H9 (cell line): ENCODE measurements around the gene SWAP70. TPM values are rescaled to one million over a fixed set of nuclear protein-coding genes. Genes with fewer than 3 reads are reported as not detected.

Experiments used
- DNase-seq: peaks from one replicate; pipeline ENCODE4 v3.0.0-alpha.2; 2017
- H2AFZ ChIP-seq: one replicate; pipeline ENCODE4 v1.6.1; 2013; ENCODE audit warnings: mild to moderate bottlenecking, low read length, control low read depth, moderate library complexity
- H2AK5ac ChIP-seq: 2 replicates; pipeline ENCODE4 v1.6.1; 2013; ENCODE audit warnings: low read length, control low read depth, mixed read lengths; ENCODE audit not compliant: insufficient read length
- H2BK120ac ChIP-seq: one replicate; pipeline ENCODE4 v1.6.1; 2013; ENCODE audit warnings: low read depth, mild to moderate bottlenecking, low read length, control low read depth, inconsistent platforms; ENCODE audit not compliant: poor library complexity, severe bottlenecking
- H2BK12ac ChIP-seq: 2 replicates; pipeline ENCODE4 v1.6.1; 2013; ENCODE audit warnings: low read length, control low read depth, mixed read lengths, low read depth; ENCODE audit not compliant: insufficient read length
- H2BK15ac ChIP-seq: 2 replicates; pipeline ENCODE4 v1.6.1; 2013; ENCODE audit warnings: low read depth, low read length, control low read depth
- H2BK20ac ChIP-seq: one replicate; pipeline ENCODE4 v1.6.1; 2013; ENCODE audit warnings: low read depth, mild to moderate bottlenecking, low read length, control low read depth, inconsistent platforms; ENCODE audit not compliant: poor library complexity, severe bottlenecking
- H2BK5ac ChIP-seq: 2 replicates; pipeline ENCODE4 v1.6.1; 2013; ENCODE audit warnings: low read length, control low read depth, mixed read lengths; ENCODE audit not compliant: insufficient read length
- H3K14ac ChIP-seq: 2 replicates; pipeline ENCODE4 v1.6.1; 2013; ENCODE audit warnings: low read length, control low read depth; ENCODE audit not compliant: insufficient read depth
- H3K18ac ChIP-seq: 2 replicates; pipeline ENCODE4 v1.6.1; 2013; ENCODE audit warnings: low read depth, mild to moderate bottlenecking, mixed read lengths, low read length, control low read depth; ENCODE audit not compliant: insufficient read length
- H3K23ac ChIP-seq: 2 replicates; pipeline ENCODE4 v1.6.1; 2013; ENCODE audit warnings: low read length, control low read depth, mixed read lengths, low read depth; ENCODE audit not compliant: insufficient read length
- H3K23me2 ChIP-seq: 2 replicates; pipeline ENCODE4 v1.6.1; 2013; ENCODE audit warnings: low read depth, mild to moderate bottlenecking, mixed read lengths, low read length, control low read depth; ENCODE audit not compliant: insufficient read length, poor library complexity, severe bottlenecking
- H3K27ac ChIP-seq: 2 replicates; pipeline ENCODE4 v1.5.1; 2013; ENCODE audit warnings: low read length, control low read depth, mixed read lengths, low read depth; ENCODE audit not compliant: insufficient read length
- H3K27me3 ChIP-seq: 2 replicates; pipeline ENCODE4 v1.6.1; 2013; ENCODE audit warnings: low read length, control low read depth, inconsistent platforms; ENCODE audit not compliant: insufficient read depth
- H3K4ac ChIP-seq: 2 replicates; pipeline ENCODE4 v1.6.1; 2013; ENCODE audit warnings: low read depth, mild to moderate bottlenecking, control low read depth, inconsistent platforms, low read length, moderate library complexity
- H3K4me1 ChIP-seq: 2 replicates; pipeline ENCODE4 v1.6.1; 2013; ENCODE audit warnings: low read length, control low read depth, inconsistent platforms; ENCODE audit not compliant: insufficient read depth
- H3K4me2 ChIP-seq: 2 replicates; pipeline ENCODE4 v1.6.1; 2013; ENCODE audit warnings: low read length, control low read depth, mixed read lengths; ENCODE audit not compliant: insufficient read length, insufficient read depth
- H3K56ac ChIP-seq: 2 replicates; pipeline ENCODE4 v1.6.1; 2013; ENCODE audit warnings: low read depth, mild to moderate bottlenecking, mixed read lengths, low read length, control low read depth; ENCODE audit not compliant: insufficient read length
- H3K79me1 ChIP-seq: 2 replicates; pipeline ENCODE4 v1.6.1; 2013; ENCODE audit warnings: low read depth, mild to moderate bottlenecking, moderate library complexity, low read length, control low read depth, inconsistent platforms; ENCODE audit not compliant: insufficient read depth, poor library complexity, severe bottlenecking
- H3K79me2 ChIP-seq: 2 replicates; pipeline ENCODE4 v1.6.1; 2013; ENCODE audit warnings: low read length, control low read depth, inconsistent platforms; ENCODE audit not compliant: insufficient read depth
- H3K9ac ChIP-seq: 2 replicates; pipeline ENCODE4 v1.6.1; 2013; ENCODE audit warnings: low read length, control low read depth, mixed read lengths; ENCODE audit not compliant: insufficient read length; ENCODE audit errors: extremely low read depth
- H3K9me3 ChIP-seq: one replicate; pipeline ENCODE4 v1.6.1; 2013; ENCODE audit warnings: low read depth, low read length, inconsistent platforms; ENCODE audit not compliant: control insufficient read depth
- H3T11ph ChIP-seq: one replicate; pipeline ENCODE4 v1.6.1; 2013; ENCODE audit warnings: mild to moderate bottlenecking, low read length, control low read depth, inconsistent platforms
- H4K20me1 ChIP-seq: one replicate; pipeline ENCODE4 v1.6.1; 2013; ENCODE audit not compliant: control insufficient read depth, insufficient read length, insufficient read depth
- H4K5ac ChIP-seq: 2 replicates; pipeline ENCODE4 v1.6.1; 2013; ENCODE audit warnings: low read depth, mild to moderate bottlenecking, mixed read lengths, low read length, control low read depth; ENCODE audit not compliant: insufficient read length
- H4K8ac ChIP-seq: replicated peaks from 2 replicates; pipeline ENCODE4 v1.6.1; 2013; ENCODE audit warnings: low read length, control low read depth, mixed read lengths, low read depth; ENCODE audit not compliant: insufficient read length
- H4K91ac ChIP-seq: 2 replicates; pipeline ENCODE4 v1.6.1; 2013; ENCODE audit warnings: low read depth, mild to moderate bottlenecking, moderate library complexity, mixed read lengths, low read length, control low read depth; ENCODE audit not compliant: insufficient read length
- H3K27ac Mint-ChIP-seq, 3 experiments: 2 replicates in 2 of 3; 3 replicates in 1 of 3; pipeline ENCODE4 v1.8.0; 2020 to 2021; ENCODE audit warnings: mixed read lengths in 3 of 3, mild to moderate bottlenecking in 1 of 3, moderate library complexity in 1 of 3
- H3K27me3 Mint-ChIP-seq: 2 replicates; pipeline ENCODE4 v1.8.0; 2021; ENCODE audit warnings: low read depth, mild to moderate bottlenecking, moderate library complexity, mixed read lengths
- H3K36me3 Mint-ChIP-seq, 3 experiments: 2 replicates in 2 of 3; 3 replicates in 1 of 3; pipeline ENCODE4 v1.8.0; 2020 to 2021; ENCODE audit warnings: low read depth in 3 of 3, mixed read lengths in 3 of 3; ENCODE audit not compliant: insufficient read depth in 1 of 3
- H3K4me1 Mint-ChIP-seq, 2 experiments: 2 replicates each; pipeline ENCODE4 v1.8.0; 2020; ENCODE audit warnings: mixed read lengths in 2 of 2
- H3K4me3 Mint-ChIP-seq, 2 experiments: 2 replicates in 1 of 2; 3 replicates in 1 of 2; pipeline ENCODE4 v1.8.0; 2020 to 2021; ENCODE audit warnings: mild to moderate bottlenecking in 2 of 2, mixed read lengths in 2 of 2, moderate library complexity in 1 of 2
- H3K9me3 Mint-ChIP-seq, 2 experiments: 2 replicates in 1 of 2; 3 replicates in 1 of 2; pipeline ENCODE4 v1.8.0; 2020; ENCODE audit warnings: mild to moderate bottlenecking in 2 of 2, mixed read lengths in 2 of 2, moderate library complexity in 1 of 2
- WGBS: extraction: QIAGEN DNeasy Blood & Tissue Kit; methylation state at CpG from one replicate; pipeline ENCODE4 v1.1.7; 2013; ENCODE audit warnings: missing lambda C conversion rate, low lambda C conversion rate, mixed read lengths; ENCODE audit not compliant: insufficient read length; ENCODE audit errors: extremely low coverage; 5-methylcytosine and 5-hydroxymethylcytosine counted together
- total RNA-seq: library from RNA; stranded (reverse); gene quantifications from 2 replicates; pipeline ENCODE4 v1.2.1, GENCODE V29; 2021
- TF ChIP-seq, protein P1 (sequence below): fragments of 200-600 bp; sonication (generic); conservative IDR thresholded peaks from 3 replicates; pipeline ENCODE4 v1.8.0; 2021; ENCODE audit warnings: antibody characterized with exemption, mild to moderate bottlenecking

SWAP70 gene
- total RNA-seq, 1 experiment from 2014 or later = 34.4 TPM

DNA sequence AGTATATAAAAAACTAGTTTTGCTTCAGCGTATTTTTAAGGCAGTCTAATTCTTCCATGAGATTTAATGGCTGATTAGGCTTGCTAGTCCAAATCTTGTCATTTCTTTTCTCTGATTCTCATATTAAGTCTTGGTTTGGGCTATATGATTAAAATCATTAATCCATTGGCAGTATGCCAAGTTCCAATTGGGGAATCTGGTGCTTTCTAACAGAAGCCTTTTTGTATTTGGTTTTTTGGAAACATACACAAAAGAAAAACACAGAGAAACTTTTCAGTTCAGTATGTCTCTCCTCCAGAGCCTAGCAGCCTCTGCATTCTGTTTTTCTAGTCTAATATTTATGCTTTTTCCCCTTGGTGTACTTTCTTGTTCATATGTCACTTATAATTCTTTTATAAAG is 37.9 kb downstream of the SWAP70 start:
- no peak overlapping the region for H2AFZ ChIP-seq
- no peak overlapping the region for H3K14ac ChIP-seq
- H3K4me2 ChIP-seq = no peak overlapping the region
- Mint-ChIP-seq H3K4me1 (peaks cover 7% of the 10 kb centered on the region in 2 experiments), H3K9me3 (no peaks in the 10 kb centered on the region), H3K36me3 (peaks cover 0 to 12% (median 4%) of the 10 kb centered on the region in 3 experiments; a peak in 5 of 7 replicates), H3K27me3 (no peaks in the 10 kb centered on the region), H3K27ac (peak overlapping the region in 1 of 3 experiments; percentile 42; a peak in 1 of 7 replicates), H3K4me3 (no peak overlapping the region)
- H4K20me1 ChIP-seq = no peaks in the 10 kb centered on the region
- TF ChIP-seq, protein P1, sequence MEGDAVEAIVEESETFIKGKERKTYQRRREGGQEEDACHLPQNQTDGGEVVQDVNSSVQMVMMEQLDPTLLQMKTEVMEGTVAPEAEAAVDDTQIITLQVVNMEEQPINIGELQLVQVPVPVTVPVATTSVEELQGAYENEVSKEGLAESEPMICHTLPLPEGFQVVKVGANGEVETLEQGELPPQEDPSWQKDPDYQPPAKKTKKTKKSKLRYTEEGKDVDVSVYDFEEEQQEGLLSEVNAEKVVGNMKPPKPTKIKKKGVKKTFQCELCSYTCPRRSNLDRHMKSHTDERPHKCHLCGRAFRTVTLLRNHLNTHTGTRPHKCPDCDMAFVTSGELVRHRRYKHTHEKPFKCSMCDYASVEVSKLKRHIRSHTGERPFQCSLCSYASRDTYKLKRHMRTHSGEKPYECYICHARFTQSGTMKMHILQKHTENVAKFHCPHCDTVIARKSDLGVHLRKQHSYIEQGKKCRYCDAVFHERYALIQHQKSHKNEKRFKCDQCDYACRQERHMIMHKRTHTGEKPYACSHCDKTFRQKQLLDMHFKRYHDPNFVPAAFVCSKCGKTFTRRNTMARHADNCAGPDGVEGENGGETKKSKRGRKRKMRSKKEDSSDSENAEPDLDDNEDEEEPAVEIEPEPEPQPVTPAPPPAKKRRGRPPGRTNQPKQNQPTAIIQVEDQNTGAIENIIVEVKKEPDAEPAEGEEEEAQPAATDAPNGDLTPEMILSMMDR = no peak
- WGBS = no CpG with 5 or more reads among the region's 1 CpG
- DNase-seq = no peak
- no peak overlapping the region for H4K5ac ChIP-seq
- H3K9me3 ChIP-seq = no peaks in the 10 kb centered on the region
- H2BK5ac ChIP-seq = no peak overlapping the region
- no peak overlapping the region for H2BK20ac ChIP-seq
- H3K79me2 ChIP-seq = peaks cover 2% of the 10 kb centered on the region; the same call in 1 of the 2 replicates
- H3K4me1 ChIP-seq = no peaks in the 10 kb centered on the region
- H3T11ph ChIP-seq = no peak overlapping the region
- H2BK15ac ChIP-seq = no peak overlapping the region
- H2AK5ac ChIP-seq = no peak overlapping the region
- no peak overlapping the region for H3K9ac ChIP-seq
- H3K27me3 ChIP-seq = no peaks in the 10 kb centered on the region
- H3K18ac ChIP-seq = no peak overlapping the region
- H4K8ac ChIP-seq = no peak overlapping the region
- no peak overlapping the region for H3K23ac ChIP-seq
- H3K56ac ChIP-seq = no peak overlapping the region
- no peak overlapping the region for H2BK120ac ChIP-seq
- no peak overlapping the region for H3K4ac ChIP-seq
- no peak overlapping the region for H4K91ac ChIP-seq
- H2BK12ac ChIP-seq = no peak overlapping the region
- no peak overlapping the region for H3K27ac ChIP-seq
- H3K23me2 ChIP-seq = no peaks in the 10 kb centered on the region
- H3K79me1 ChIP-seq = peaks cover 3% of the 10 kb centered on the region
